ENCODE measurements around the gene SLC7A14. TPM values are rescaled to one million over a fixed set of nuclear protein-coding genes. Genes with fewer than 3 reads are reported as not detected.

SLC7A14 gene
- total RNA-seq, 1 experiment from 2014 or later = not detected

DNA sequence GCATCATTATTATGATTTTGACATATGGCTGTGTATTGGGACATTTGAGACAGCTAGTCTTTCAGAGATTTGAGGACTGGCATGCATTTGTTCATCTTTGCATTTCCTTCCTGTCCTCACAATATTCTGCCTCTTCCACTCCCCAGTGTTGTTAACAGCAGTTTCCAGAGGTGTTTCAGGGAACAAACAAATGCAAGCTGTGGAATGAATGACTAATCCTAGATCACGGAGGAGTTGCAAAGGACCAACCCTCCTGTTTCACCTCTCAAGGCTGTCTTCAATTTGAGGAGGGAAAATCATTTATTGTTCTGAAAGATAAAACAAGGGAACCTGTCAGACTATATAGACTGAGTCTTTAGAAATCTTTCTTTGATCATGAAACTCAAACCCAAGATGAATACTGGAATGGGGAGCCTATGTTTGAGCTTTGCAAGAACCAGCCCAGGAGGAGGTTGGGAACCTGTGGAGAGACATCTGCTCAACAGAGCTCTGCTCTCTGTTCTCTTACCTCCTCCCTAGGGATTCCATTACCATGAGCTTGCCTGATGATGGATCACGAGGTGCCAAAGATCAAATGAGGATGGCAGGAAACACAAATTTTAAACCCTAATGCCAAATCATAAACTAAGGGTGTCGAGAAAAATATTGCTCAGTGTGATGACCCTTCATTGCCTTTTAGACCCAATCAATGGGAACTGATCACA, 68.5 kb downstream of the SLC7A14 start:
- in situ Hi-C loops (cut with HindIII; ENCODE audit: low pct_unique_long_range_greater_than_20kb, low sequenced_read_pairs) = no loop called here
- peak; percentile 9 for DNase-seq (ENCODE audit: low read depth, low spot score)

DNA sequence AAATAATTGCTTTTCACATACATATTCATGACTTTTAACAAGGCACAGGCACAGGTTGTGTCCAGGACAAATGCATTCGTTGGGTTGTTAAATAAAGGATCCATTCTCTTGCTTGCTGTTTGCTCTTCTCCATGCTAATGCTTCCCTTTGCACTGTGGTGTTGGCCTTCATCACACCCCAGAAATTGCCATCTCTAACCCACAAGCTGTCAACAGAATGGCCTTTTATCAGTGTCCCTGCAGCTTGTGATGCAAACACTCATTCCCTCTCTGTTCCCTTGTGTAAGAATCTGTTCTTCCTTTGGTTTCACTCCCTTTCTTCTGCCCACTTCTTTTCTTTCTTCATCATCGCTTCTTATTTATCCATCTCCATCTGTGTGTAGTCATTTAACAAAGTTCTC, 72.2 kb downstream of the SLC7A14 start:
- no peak for DNase-seq (ENCODE audit: low read depth, low spot score)
- in situ Hi-C loops (cut with HindIII; ENCODE audit: low pct_unique_long_range_greater_than_20kb, low sequenced_read_pairs) = no loop called here

DNA sequence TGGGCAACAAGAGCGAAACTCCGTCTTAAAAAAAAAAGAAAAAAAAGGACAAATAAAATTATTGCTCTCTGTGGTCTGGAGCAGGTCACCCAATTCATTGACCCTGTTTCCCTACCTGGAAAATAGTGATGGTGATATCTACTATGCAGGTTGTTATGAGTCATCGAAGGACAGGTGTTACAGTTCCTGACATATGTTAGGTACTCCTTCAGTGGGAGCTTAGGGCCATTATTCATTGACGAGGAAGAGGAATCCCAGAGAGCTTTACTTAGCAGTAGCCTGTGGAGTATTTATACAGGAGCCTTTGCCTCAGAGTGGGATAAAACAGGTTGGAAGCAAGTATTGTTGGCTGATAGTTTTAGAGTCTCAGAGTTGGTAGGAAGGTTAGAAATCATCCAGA, 74.5 kb downstream of the SLC7A14 start:
- DNase-seq (ENCODE audit: low read depth, low spot score) = no peak
- in situ Hi-C loops (cut with HindIII; ENCODE audit: low pct_unique_long_range_greater_than_20kb, low sequenced_read_pairs) = no loop called here

DNA sequence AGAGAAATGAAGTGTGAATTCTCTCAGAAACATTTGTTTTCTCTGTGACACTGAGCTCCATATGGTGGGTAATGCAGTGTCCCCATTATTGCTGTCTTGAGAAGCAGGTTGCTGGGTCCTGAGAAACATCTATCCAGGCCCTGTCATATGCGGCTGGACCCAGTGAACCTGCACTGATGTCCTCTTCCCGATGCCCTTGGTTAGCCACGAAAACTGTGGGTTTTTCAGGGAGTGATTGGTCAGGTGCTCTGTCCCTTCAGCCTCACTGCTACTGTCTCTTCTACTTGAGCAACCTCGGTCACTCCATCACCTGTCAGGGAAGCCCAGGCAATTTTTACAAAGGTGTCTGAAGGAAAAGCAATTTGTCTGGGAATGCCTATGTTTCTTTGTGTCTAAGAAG, 77.0 kb downstream of the SLC7A14 start:
- in situ Hi-C loops (cut with HindIII; ENCODE audit: low pct_unique_long_range_greater_than_20kb, low sequenced_read_pairs) = no loop called here
- DNase-seq (ENCODE audit: low read depth, low spot score) = no peak

DNA sequence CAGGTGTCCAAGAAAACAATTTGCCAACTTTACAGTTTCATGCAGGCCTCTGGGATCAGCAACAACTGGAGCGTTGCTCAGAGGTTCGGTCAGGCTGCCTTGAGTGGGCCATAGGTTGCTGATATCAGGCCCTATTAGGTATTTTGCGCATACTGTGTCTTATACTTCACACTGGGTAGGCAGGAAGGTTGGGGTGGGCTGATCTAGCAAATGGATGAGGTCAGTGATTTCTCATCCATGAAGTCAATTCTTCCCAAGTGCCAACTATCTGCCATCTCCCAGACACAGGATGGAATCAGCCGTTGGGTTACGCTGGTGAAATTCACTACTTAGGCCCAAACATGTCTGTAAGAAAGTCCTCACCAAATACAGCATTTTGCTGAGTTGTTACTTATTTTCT, 77.6 kb downstream of the SLC7A14 start:
- in situ Hi-C loops (cut with HindIII; ENCODE audit: low pct_unique_long_range_greater_than_20kb, low sequenced_read_pairs) = no loop called here
- DNase-seq (ENCODE audit: low read depth, low spot score) = no peak

DNA sequence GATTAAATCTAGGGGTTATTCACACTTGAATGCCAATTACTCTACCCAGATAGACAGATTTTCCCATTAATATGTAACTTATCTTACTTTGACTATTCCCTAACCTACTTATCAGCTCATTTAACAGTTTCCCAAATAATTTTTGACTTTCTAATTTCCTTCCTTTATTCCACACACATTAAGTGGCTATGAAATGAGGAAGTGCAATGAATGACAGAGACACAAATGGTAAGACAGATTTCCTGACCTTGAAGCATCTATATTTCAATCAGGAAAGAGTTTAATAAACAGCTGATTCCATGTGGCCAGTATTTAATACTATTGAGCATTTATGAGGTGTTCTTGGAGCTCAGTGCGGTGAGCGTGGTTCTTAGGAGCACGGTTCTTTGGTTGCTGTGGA, 78.8 kb downstream of the SLC7A14 start:
- in situ Hi-C loops (cut with HindIII; ENCODE audit: low pct_unique_long_range_greater_than_20kb, low sequenced_read_pairs) = no loop called here
- no peak for DNase-seq (ENCODE audit: low read depth, low spot score)

DNA sequence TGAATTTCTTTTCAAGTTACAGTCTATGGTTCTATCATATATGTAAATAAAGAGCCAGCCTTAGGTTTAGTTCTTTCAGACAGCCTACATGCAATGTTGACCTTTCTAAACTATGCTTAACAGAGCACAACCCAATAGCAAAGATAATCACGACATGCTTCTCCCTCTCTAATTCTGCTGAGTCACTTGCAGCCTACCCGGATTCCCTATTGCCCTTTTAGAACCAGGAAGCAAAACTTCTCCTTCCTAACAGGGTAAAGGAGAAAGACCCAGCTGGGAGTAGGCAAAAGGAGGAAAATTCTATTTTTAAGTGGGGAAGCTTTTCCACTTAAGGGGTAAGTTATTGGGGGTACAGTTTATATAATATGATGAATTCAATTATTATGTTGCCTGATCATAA, 79.3 kb downstream of the SLC7A14 start:
- peak; percentile 29 for DNase-seq (ENCODE audit: low read depth, low spot score)
- in situ Hi-C loops (cut with HindIII; ENCODE audit: low pct_unique_long_range_greater_than_20kb, low sequenced_read_pairs) = no loop called here

DNA sequence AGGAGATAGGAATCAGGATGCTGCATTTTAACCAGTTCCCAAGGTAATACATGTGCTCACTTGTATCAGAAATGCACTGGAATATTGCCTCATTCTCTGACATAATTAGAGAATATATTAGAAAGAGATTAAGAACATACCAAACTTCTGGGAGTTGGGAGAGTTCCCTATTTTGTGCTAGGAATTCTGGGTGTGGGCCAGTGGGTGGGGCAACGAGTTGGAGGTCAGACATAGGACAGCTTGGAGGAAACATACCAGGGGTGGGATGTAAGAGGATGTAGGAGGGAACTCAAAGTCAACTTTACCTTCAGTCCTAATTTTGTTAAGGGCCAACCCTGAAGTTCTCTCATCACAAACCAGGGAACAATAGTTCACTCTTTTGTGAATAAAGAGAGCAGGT, 83.6 kb downstream of the SLC7A14 start:
- in situ Hi-C loops (cut with HindIII; ENCODE audit: low pct_unique_long_range_greater_than_20kb, low sequenced_read_pairs) = no loop called here
- DNase-seq (ENCODE audit: low read depth, low spot score) = no peak

DNA sequence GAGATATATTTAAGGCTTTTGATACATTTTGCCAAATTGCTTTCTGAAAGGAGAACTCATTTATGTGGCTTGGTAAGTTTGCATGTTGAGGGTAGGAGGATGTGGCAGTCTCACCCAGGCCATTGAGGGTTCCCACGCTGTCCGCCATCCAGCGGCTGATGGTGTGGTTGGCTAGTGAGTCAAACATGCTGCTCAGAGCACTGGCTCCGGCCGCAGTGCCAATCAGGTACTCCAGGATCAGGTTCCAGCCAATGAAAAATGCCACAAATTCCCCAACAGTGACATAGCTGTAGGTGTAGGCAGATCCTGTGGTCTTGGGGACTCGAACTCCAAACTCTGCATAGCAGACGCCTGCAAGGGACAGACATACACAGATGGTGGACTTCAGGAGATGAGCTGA, 84.9 kb downstream of the SLC7A14 start:
- no peak for DNase-seq (ENCODE audit: low read depth, low spot score)
- in situ Hi-C loops (cut with HindIII; ENCODE audit: low pct_unique_long_range_greater_than_20kb, low sequenced_read_pairs) = no loop called here

DNA sequence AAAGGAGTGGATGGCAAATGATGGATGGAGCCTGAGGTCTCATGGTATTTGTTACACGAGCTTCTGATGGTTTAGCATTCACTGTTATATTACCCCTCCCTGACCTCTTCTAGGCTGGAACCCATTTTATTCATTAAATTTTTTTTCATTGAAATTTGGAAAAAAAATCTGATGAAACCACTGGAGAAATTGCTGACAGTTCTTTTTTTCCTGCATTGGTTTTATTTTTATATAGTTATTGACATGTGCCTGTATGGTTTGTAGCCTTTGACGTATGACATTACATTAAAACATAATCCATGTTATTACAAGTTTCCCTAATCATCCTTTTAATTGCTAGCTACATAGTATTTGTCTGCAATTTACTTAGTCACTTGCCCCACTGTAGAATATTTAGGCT, 85.4 kb downstream of the SLC7A14 start:
- no peak for DNase-seq (ENCODE audit: low read depth, low spot score)
- in situ Hi-C loops (cut with HindIII; ENCODE audit: low pct_unique_long_range_greater_than_20kb, low sequenced_read_pairs) = no loop called here

DNA sequence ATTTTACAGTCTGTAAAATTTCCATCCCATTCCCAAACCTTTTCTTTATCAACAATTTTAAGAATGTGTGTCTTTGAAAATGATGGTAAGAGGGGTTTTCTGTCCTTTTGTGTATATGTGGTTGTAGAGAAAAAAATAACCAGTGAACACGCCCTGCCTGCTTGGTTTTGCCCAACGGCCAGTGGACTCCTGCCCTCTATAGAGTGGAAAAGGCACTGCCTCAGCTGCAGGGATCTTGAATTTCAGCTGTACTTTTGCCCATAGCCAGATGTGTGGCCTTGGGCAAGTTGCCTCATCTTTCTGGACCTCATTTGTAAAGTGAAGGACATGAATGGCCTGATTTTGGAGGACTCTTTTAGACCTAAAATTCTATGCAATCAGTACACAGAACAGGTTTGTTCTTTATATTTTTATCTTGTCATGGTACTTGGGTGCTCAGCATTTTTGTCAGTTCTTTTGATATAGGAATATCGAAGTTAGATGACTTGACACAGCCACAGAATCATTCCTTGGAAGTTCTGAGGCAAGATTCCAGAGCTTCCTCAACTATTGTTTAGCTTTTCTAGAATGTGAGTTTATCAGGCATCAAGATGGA, 86.2 kb downstream of the SLC7A14 start:
- peak; percentile 75 for DNase-seq (ENCODE audit: low read depth, low spot score)
- in situ Hi-C loops (cut with HindIII; ENCODE audit: low pct_unique_long_range_greater_than_20kb, low sequenced_read_pairs) = no loop called here

DNA sequence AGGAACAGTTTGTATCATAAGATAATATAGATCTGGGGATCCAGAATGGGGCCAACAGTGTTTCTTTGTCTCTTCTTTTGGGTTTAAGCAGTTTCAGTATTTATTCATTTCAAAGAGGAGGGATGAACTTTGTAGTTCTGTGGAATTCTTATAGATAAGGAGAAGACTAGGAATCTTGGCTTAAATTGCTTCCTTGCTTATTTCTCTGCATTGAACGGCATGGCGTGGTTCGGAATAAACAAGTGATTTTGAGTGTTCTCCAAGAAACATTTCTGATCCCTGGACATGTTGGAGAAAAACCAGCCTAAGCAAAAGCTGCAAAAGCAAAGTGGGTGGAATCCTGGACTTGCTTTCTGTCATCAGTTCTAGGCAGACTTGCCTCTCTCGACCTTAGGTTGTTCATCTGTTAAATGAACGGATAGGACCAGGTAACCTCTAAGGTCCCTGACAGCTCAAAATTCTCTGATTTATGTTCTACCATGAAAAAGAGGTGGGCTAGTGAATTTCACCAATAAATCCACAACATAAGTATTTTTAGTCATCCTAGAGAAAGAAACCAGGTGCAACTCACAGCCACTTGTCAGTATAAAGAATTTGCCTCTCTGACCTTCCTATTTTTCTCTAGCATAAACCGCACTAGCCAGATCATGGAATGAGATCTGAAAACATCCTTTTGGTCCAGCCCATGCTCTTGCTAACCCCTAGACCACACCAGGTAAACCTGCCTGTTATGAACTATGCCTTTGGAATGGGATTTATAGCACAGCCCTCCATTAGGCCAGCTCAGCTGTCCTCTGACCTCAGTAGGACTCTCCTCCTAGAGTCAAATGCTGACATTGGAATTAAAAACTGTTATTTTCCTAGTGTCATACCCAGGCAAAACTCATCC, 88.4 kb downstream of the SLC7A14 start:
- DNase-seq (ENCODE audit: low read depth, low spot score) = no peak
- in situ Hi-C loops (cut with HindIII; ENCODE audit: low pct_unique_long_range_greater_than_20kb, low sequenced_read_pairs) = no loop called here

DNA sequence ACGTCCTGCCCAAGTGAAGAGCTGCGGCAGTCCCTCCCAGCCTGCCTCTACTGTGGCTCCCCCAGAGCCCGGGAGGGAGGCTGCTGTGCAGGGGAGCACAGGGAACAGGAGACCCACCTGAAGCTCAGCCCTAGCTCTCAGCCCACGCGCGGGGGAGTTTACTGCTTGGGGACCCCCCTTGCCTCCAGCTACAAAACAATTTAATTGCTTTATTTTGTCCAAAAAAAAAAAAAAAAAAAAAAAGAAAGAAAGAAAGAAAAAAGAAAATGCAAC, 89.1 kb downstream of the SLC7A14 start:
- DNase-seq (ENCODE audit: low read depth, low spot score) = no peak
- in situ Hi-C loops (cut with HindIII; ENCODE audit: low pct_unique_long_range_greater_than_20kb, low sequenced_read_pairs) = no loop called here

DNA sequence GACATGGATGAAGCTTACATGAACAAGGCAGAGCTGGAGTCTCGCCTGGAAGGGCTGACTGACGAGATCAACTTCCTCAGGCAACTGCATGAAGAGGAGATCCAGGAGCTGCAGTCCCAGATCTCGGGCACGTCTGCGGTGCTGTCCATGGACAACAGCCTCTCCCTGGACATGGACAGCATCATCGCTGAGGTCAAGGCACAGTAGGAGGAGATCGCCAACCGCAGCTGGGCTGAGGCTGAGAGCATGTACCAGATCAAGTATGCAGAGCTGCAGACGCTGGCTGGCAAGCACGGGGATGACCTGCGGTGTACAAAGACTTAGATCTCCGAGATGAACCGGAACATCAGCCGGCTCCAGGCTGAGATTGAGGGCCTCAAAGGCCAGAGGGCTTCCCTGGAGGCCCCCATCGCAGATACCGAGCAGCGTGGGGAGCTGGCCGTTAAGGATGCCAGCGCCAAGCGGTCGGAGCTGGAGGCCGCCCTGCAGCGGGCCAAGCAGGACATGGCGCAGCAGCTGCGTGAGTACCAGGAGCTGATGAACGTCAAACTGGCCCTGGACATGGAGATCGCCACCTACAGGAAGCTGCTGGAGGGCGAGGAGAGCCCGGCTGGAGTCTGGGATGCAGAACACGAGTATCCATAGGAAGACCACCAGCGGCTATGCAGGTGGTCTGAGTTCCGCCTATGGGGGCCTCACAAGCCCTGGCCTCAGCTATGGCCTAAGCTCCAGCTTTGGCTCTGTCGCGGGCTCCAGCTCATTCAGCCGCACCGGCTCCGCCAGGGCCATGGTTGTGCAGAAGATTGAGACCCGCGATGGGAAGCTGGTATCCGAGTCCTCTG, 89.6 kb downstream of the SLC7A14 start:
- in situ Hi-C loops (cut with HindIII; ENCODE audit: low pct_unique_long_range_greater_than_20kb, low sequenced_read_pairs) = no loop called here
- DNase-seq (ENCODE audit: low read depth, low spot score) = no peak

DNA sequence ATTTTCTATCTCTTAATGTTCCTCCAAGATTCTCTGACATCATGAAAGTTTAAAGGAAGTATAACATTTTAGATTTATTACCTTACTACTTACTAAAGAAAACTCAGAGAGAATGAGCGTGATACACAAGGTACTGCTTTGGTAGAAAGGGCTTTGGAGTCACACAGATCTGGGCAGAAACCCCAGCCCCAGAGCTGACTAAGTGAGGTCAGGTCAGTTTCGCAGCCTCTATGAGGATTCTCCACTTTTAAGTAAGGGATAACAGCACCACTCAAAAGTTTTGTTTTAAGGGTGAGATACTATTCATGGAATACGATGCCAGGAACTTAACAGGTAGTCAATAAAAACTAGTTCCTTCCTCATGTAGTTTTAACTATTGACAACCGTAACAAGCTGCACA, 91.1 kb downstream of the SLC7A14 start:
- no peak for DNase-seq (ENCODE audit: low read depth, low spot score)
- in situ Hi-C loops (cut with HindIII; ENCODE audit: low pct_unique_long_range_greater_than_20kb, low sequenced_read_pairs) = no loop called here

DNA sequence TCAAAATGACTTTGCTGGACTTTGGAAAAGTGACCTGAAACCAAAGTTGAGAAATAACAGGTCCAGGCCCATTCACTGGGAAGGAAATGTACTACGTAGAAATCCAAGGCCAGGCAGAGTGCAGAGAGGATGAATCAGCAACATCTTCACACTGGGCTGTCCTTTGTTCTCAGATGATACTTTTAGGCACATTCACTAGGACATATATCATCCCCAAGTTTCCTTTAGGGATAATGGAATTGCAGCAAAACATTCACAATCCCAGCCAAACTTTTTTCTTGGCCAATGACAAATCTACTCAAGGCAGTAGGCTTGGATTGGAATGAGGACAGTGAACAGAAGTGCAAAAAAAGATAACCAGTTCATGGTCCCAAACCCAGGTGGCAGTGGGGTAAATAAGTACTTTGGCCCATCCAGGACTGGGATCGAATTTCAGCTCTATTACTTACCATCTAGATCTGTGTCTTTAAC, 92.1 kb downstream of the SLC7A14 start:
- in situ Hi-C loops (cut with HindIII; ENCODE audit: low pct_unique_long_range_greater_than_20kb, low sequenced_read_pairs) = no loop called here
- no peak for DNase-seq (ENCODE audit: low read depth, low spot score)

DNA sequence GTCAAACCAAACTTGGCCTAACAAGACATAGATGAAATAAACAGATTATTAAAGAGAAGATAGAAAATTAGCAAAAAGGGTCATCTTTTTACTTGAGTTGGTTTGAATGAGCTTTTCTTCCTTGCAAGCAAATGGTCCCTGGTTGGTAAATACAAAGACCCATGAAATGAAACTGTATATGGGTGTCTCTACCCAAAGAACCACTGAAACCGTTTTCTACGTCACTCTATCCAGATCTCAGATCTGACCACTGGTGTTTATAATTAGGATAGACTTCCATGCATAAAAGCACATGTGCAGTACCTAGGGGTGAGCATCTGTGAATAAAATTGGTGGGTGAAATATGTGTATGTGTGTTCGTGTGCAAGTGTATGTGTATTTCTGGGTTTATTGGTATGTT, 94.0 kb downstream of the SLC7A14 start:
- in situ Hi-C loops (cut with HindIII; ENCODE audit: low pct_unique_long_range_greater_than_20kb, low sequenced_read_pairs) = no loop called here
- no peak for DNase-seq (ENCODE audit: low read depth, low spot score)
